PC-9 (cell line): Measurements from ENCODE around the gene PLA2G2D. TPM values are rescaled to one million over a fixed set of nuclear protein-coding genes. Genes with fewer than 3 reads are reported as not detected.

Experiments
- BruUV-seq: library from RNA; stranded (reverse); fragments of 400-500 nt; replicated peaks from 2 replicates; lab custom pipeline; 2021; lab: Mats Ljungman, UMichigan
- CTCF ChIA-PET: fragments of 300-600 bp; sonication (Branson Sonifier 250); formaldehyde crosslinking; loops from one replicate; lab custom pipeline; 2022; ENCODE audit warnings: antibody characterized with exemption; lab: Charles Lee
- POLR2A ChIA-PET: fragments of 300-600 bp; sonication (Branson Sonifier 250); formaldehyde crosslinking; loops from one replicate; lab custom pipeline; 2022; ENCODE audit warnings: antibody characterized with exemption; ENCODE audit not compliant: unreplicated experiment; lab: Charles Lee
- DNase-seq, 2 experiments: peaks; one replicate each; pipeline versions ENCODE4 v3.0.0 to v3.0.0-alpha.2; 2015 to 2022; ENCODE audit warnings: mixed read lengths in 1 of 2
- H2AFZ ChIP-seq: fragments of 200-600 bp; sonication (generic); 2 replicates; pipeline ENCODE4 v1.8.1; 2017; ENCODE audit warnings: antibody characterized with exemption
- H3F3A ChIP-seq: fragments of 200-600 bp; sonication (generic); 2 replicates; pipeline ENCODE4 v1.8.1; 2017; ENCODE audit warnings: antibody characterized with exemption, mild to moderate bottlenecking, low read depth; ENCODE audit not compliant: insufficient read depth
- H3K27ac ChIP-seq: fragments of 200-600 bp; sonication (generic); 2 replicates; pipeline ENCODE4 v1.6.1; 2016; ENCODE audit warnings: mixed run types
- H3K27me3 ChIP-seq: fragments of 200-600 bp; sonication (generic); 2 replicates; pipeline ENCODE4 v1.6.1; 2016; ENCODE audit warnings: low read depth, mixed run types; ENCODE audit not compliant: insufficient read depth
- H3K36me3 ChIP-seq: fragments of 200-600 bp; sonication (generic); 2 replicates; pipeline ENCODE4 v1.6.1; 2016; ENCODE audit warnings: low read depth, mixed run types
- H3K4me1 ChIP-seq: fragments of 200-600 bp; sonication (generic); replicated peaks from 2 replicates; pipeline ENCODE4 v1.6.1; 2016; ENCODE audit warnings: mixed run types; ENCODE audit not compliant: insufficient read depth
- H3K4me2 ChIP-seq: fragments of 200-600 bp; sonication (generic); 2 replicates; pipeline ENCODE4 v1.6.1; 2017; ENCODE audit warnings: mixed run types
- H3K4me3 ChIP-seq: fragments of 200-600 bp; sonication (generic); 2 replicates; pipeline ENCODE4 v1.6.1; 2016; ENCODE audit warnings: mixed run types
- H3K79me2 ChIP-seq: fragments of 200-600 bp; sonication (generic); 2 replicates; pipeline ENCODE4 v1.6.1; 2017; ENCODE audit warnings: low read depth, mixed run types
- H3K9me2 ChIP-seq: fragments of 200-600 bp; sonication (generic); 2 replicates; pipeline ENCODE4 v1.8.1; 2017; ENCODE audit warnings: mild to moderate bottlenecking; ENCODE audit not compliant: insufficient read depth
- H3K9me3 ChIP-seq: fragments of 200-600 bp; sonication (generic); 2 replicates; pipeline ENCODE4 v1.8.1; 2016; ENCODE audit warnings: low read depth; ENCODE audit not compliant: insufficient read depth
- H4K20me1 ChIP-seq: fragments of 200-600 bp; sonication (generic); 2 replicates; pipeline ENCODE4 v1.8.1; 2017; ENCODE audit not compliant: insufficient read depth
- CTCF ChIP-seq: fragments of 200-600 bp; sonication (generic); conservative IDR thresholded peaks from 2 replicates; pipeline ENCODE4 v1.6.1; 2017; ENCODE audit warnings: mixed run types, antibody characterized with exemption, mild to moderate bottlenecking, moderate library complexity
- EZH2 ChIP-seq: fragments of 200-600 bp; sonication (generic); IDR thresholded peaks from 2 replicates; pipeline ENCODE4 v1.8.0; 2017; ENCODE audit warnings: antibody characterized with exemption, low read depth
- intact Hi-C: fragments of 100-400 bp; cut with micrococcal nuclease; formaldehyde crosslinking; loops from one replicate; pipeline ENCODE4 v1.10.0; 2022; ENCODE audit not compliant: unreplicated experiment
- total RNA-seq: library from RNA; stranded (reverse); gene quantifications from 2 replicates; pipeline ENCODE4 v1.2.3, GENCODE V29; 2021

Gene PLA2G2D
- total RNA-seq, 1 experiment from 2014 or later: not detected

DNA sequence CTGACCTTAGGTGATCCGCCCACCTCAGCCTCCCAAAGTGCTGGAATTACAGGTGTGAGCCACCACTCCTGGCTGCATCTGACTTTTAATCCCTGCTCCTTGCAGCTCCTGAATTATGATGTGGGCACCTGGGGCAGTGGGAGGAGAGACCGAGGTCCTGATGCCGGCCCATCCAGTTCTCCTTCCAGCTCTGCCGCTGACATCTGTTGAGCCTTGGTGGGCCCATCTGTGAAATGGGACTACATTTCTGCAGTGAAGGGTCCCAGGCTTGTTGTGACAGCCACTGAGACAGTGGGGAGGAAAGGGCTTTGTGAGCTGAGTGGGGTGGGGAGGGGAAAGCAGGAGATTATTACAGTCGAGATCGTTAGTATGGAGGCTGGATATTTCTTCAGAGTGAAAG, 31.6 kb upstream of the PLA2G2D start:
- H3K4me1 ChIP-seq: peaks cover 14% of the 10 kb centered on the region
- CTCF ChIA-PET: no interaction called here
- no peak overlapping the region for H3K4me2 ChIP-seq
- no peaks in the 10 kb centered on the region for H3K9me3 ChIP-seq
- peaks cover 9% of the 10 kb centered on the region for H3F3A ChIP-seq
- no peak for TF ChIP-seq EZH2
- TF ChIP-seq CTCF: no peak
- intact Hi-C loops: loop anchor here (5.0 to 10.0 kb wide), 3 partner anchors 206 to 489 kb away; partner anchors contain the start of gene HTR6
- H3K9me2 ChIP-seq: no peaks in the 10 kb centered on the region
- no TSS peak for BruUV-seq
- no peak for DNase-seq
- no peak overlapping the region for H3K27ac ChIP-seq
- H3K27me3 ChIP-seq: no peaks in the 10 kb centered on the region
- H3K4me3 ChIP-seq: no peak overlapping the region
- POLR2A ChIA-PET: interaction anchor here (0.6 kb wide), 1 partner anchor 49 kb away, joined by 3 read pairs; no protein-coding TSS in a partner anchor
- no peaks in the 10 kb centered on the region for H3K36me3 ChIP-seq
- H2AFZ ChIP-seq: no peak overlapping the region
- no peaks in the 10 kb centered on the region for H4K20me1 ChIP-seq
- peaks cover 20% of the 10 kb centered on the region for H3K79me2 ChIP-seq

DNA sequence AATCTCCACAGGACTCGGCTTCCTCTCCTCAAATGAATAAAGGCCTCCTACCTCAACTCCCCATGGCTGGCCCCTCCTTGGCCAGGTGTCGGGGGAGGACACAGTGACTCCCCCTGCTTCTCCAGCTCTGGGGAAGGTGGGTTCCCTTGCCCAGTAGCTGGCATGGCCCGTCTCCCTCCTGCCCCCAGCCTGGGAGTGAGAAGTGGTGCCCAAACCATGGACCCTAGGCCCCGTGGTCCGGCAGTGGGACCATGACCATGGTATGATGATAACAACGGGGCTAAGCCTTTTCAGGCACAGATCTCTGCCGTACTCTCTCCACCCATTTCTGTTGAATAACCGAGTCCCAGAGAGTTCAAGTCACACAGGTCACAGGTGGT, 31.0 kb upstream of the PLA2G2D start:
- POLR2A ChIA-PET: no interaction called here
- H3K4me3 ChIP-seq: no peak overlapping the region

GRCh38 chr1:20149601-20150325, 30.4 kb upstream of the PLA2G2D start:
- Histone ChIP-seq H3K4me2 (no peak overlapping the region), H3K27ac (no peak overlapping the region), H3K4me1 (peaks cover 14% of the 10 kb centered on the region), H3K36me3 (no peaks in the 10 kb centered on the region), H3K27me3 (no peaks in the 10 kb centered on the region), H3K79me2 (peaks cover 8% of the 10 kb centered on the region), H2AFZ (no peak overlapping the region), H4K20me1 (no peaks in the 10 kb centered on the region), H3K4me3 (no peak overlapping the region), H3F3A (peaks cover 9% of the 10 kb centered on the region), H3K9me2 (no peaks in the 10 kb centered on the region), H3K9me3 (no peaks in the 10 kb centered on the region)
- intact Hi-C loops: loop anchor here (5.0 to 10.0 kb wide), 3 partner anchors 208 to 487 kb away; partner anchors contain the start of gene HTR6
- DNase-seq: no peak
- TF ChIP-seq CTCF: no peak
- TF ChIP-seq EZH2: no peak
- CTCF ChIA-PET: no interaction called here
- BruUV-seq: no TSS peak
- POLR2A ChIA-PET: no interaction called here

More for the DNA sequence above, 31.0 kb upstream of the PLA2G2D start:
- Histone ChIP-seq H3K4me1 (peaks cover 14% of the 10 kb centered on the region), H4K20me1 (no peaks in the 10 kb centered on the region), H3K36me3 (no peaks in the 10 kb centered on the region), H2AFZ (no peak overlapping the region), H3F3A (peaks cover 9% of the 10 kb centered on the region), H3K27ac (no peak overlapping the region), H3K27me3 (no peaks in the 10 kb centered on the region), H3K9me2 (no peaks in the 10 kb centered on the region), H3K9me3 (no peaks in the 10 kb centered on the region), H3K4me2 (no peak overlapping the region), H3K79me2 (peaks cover 13% of the 10 kb centered on the region)
- no peak for DNase-seq
- no peak for TF ChIP-seq EZH2
- no peak for TF ChIP-seq CTCF
- BruUV-seq: no TSS peak
- intact Hi-C loops: loop anchor here (5.0 to 10.0 kb wide), 3 partner anchors 207 to 488 kb away; partner anchors contain the start of gene HTR6
- CTCF ChIA-PET: interaction anchor here (0.6 kb wide), 1 partner anchor 47 kb away, joined by 3 read pairs; no protein-coding TSS in a partner anchor
